Natural killer cell (primary cell): Measurements from ENCODE around the gene NDUFB8. TPM values are rescaled to one million over a fixed set of nuclear protein-coding genes. Genes with fewer than 3 reads are reported as not detected.

Experiments used
- ATAC-seq, 3 donors: fragments of 150-1000 bp in 2 of 3; fragments of 200-7000 bp in 1 of 3; cut with Tn5 transposase; 1 replicate in 1 of 3; 2 replicates in 2 of 3; pipeline ENCODE4 v1.10.0; 2021; ENCODE audit warnings: mild to moderate bottlenecking in 2 of 3, moderate library complexity in 2 of 3
- DNase-seq, 2 donors: peaks; one replicate each; pipeline versions ENCODE4 v3.0.0 to v3.0.0-alpha.2; 2013 to 2021; ENCODE audit warnings: mixed read lengths in 1 of 2
- H3K27ac ChIP-seq: one replicate; pipeline ENCODE4 v1.5.1; 2013; ENCODE audit warnings: mild to moderate bottlenecking, low read length
- H3K27me3 ChIP-seq: one replicate; pipeline ENCODE4 v1.6.1; 2013; ENCODE audit warnings: low read length; ENCODE audit not compliant: control insufficient read depth, insufficient read depth
- H3K36me3 ChIP-seq: one replicate; pipeline ENCODE4 v1.6.1; 2013; ENCODE audit warnings: low read length; ENCODE audit not compliant: control insufficient read depth, insufficient read depth
- H3K4me1 ChIP-seq: one replicate; pipeline ENCODE4 v1.6.1; 2013; ENCODE audit warnings: low read length; ENCODE audit not compliant: control insufficient read depth, insufficient read depth
- H3K4me3 ChIP-seq: one replicate; pipeline ENCODE4 v1.5.1; 2013; ENCODE audit warnings: low read length
- H3K9me3 ChIP-seq: one replicate; pipeline ENCODE4 v1.6.1; 2013; ENCODE audit warnings: low read length; ENCODE audit not compliant: control insufficient read depth, insufficient read depth
- H3K27ac Mint-ChIP-seq, 2 donors: one replicate each; pipeline ENCODE4 v1.8.0; 2022; ENCODE audit warnings: mild to moderate bottlenecking in 2 of 2, mixed read lengths in 2 of 2, moderate library complexity in 1 of 2
- H3K27me3 Mint-ChIP-seq, 2 donors: one replicate each; pipeline ENCODE4 v1.8.0; 2022; ENCODE audit warnings: low read depth in 2 of 2, mixed read lengths in 2 of 2
- H3K36me3 Mint-ChIP-seq: one replicate; pipeline ENCODE4 v1.8.0; 2022; ENCODE audit warnings: mixed read lengths
- H3K4me1 Mint-ChIP-seq, 2 donors: one replicate each; pipeline ENCODE4 v1.8.0; 2022; ENCODE audit warnings: mixed read lengths in 2 of 2
- H3K4me3 Mint-ChIP-seq: one replicate; pipeline ENCODE4 v1.8.0; 2022; ENCODE audit warnings: mild to moderate bottlenecking, moderate library complexity, mixed read lengths
- H3K9me3 Mint-ChIP-seq, 2 donors: one replicate each; pipeline ENCODE4 v1.8.0; 2022; ENCODE audit warnings: mixed read lengths in 2 of 2
- CTCF ChIP-seq: fragments of 200-600 bp; IDR thresholded peaks from one replicate; pipeline ENCODE4 v1.8.0; 2022; ENCODE audit warnings: antibody characterized with exemption
- WGBS: methylation state at CpG from one replicate; pipeline ENCODE4 v1.1.7; 2013; ENCODE audit warnings: missing lambda C conversion rate; ENCODE audit not compliant: insufficient coverage; 5-methylcytosine and 5-hydroxymethylcytosine counted together
- intact Hi-C: fragments of 100-400 bp; cut with micrococcal nuclease; formaldehyde crosslinking; loops from one replicate; pipeline ENCODE4 v1.14.2; 2022
- total RNA-seq, 4 donors: library from RNA; stranded (reverse); fragments of 120-200 nt in 1 of 4; gene quantifications; one replicate each; pipeline versions ENCODE4 v1.2.3 to v1.2.4, GENCODE V29; 2013 to 2022

The NDUFB8 gene
- total RNA-seq, 3 donors from 2014 or later (not counting 1 experiment from before 2014, with no cell fraction given) = 113 to 151 (median 137) TPM

GRCh38 chr10:100535338-100535714 lies 5.7 kb upstream of the NDUFB8 start:
- H3K4me3 Mint-ChIP-seq = no peak overlapping the region
- H3K27ac Mint-ChIP-seq = no peak overlapping the region
- no peak for DNase-seq
- no peaks in the 10 kb centered on the region for H3K27me3 ChIP-seq
- no peaks in the 10 kb centered on the region for H3K9me3 Mint-ChIP-seq
- peak overlapping the region; percentile 68 for H3K27ac ChIP-seq
- H3K36me3 ChIP-seq = peaks cover 12% of the 10 kb centered on the region
- H3K4me1 Mint-ChIP-seq = peaks cover 7 to 19% of the 10 kb centered on the region in 2 donors
- peak in 1 of 3 donors; percentile 1 for ATAC-seq
- H3K4me1 ChIP-seq = peaks cover 18% of the 10 kb centered on the region
- no peaks in the 10 kb centered on the region for H3K36me3 Mint-ChIP-seq
- H3K9me3 ChIP-seq = no peaks in the 10 kb centered on the region
- peak overlapping the region; percentile 76 for H3K4me3 ChIP-seq
- 48% methylated on average over 4 of the region's 4 CpGs for WGBS
- H3K27me3 Mint-ChIP-seq = no peaks in the 10 kb centered on the region
- no peak for TF ChIP-seq CTCF
- intact Hi-C loops = loop anchor here (5.0 kb wide), 1 partner anchor 163 kb away; no protein-coding TSS in a partner anchor

GRCh38 chr10:100534726-100535125 lies 5.1 kb upstream of the NDUFB8 start:
- no peak for TF ChIP-seq CTCF
- Mint-ChIP-seq H3K4me1 (peaks cover 13 to 25% of the 10 kb centered on the region in 2 donors), H3K4me3 (peak overlapping the region; percentile 40), H3K9me3 (no peaks in the 10 kb centered on the region), H3K36me3 (no peaks in the 10 kb centered on the region), H3K27ac (no peak overlapping the region), H3K27me3 (no peaks in the 10 kb centered on the region)
- ATAC-seq (no peak), DNase-seq (no peak)
- no peak overlapping the region for H3K4me3 ChIP-seq
- WGBS = 92% methylated on average over 2 of the region's 2 CpGs
- H3K4me1 ChIP-seq = peaks cover 24% of the 10 kb centered on the region
- intact Hi-C loops = loop anchor here (5.0 kb wide), 1 partner anchor 162 kb away; no protein-coding TSS in a partner anchor
- H3K36me3 ChIP-seq = peaks cover 11% of the 10 kb centered on the region
- no peaks in the 10 kb centered on the region for H3K27me3 ChIP-seq
- no peak overlapping the region for H3K27ac ChIP-seq
- H3K9me3 ChIP-seq = no peaks in the 10 kb centered on the region

- intact Hi-C loops = no loop called here
- Mint-ChIP-seq H3K4me3 (peak overlapping the region; percentile 65), H3K27me3 (no peaks in the 10 kb centered on the region), H3K9me3 (no peaks in the 10 kb centered on the region), H3K27ac (peak overlapping the region; percentile 65 to 76), H3K4me1 (peaks cover 27 to 28% of the 10 kb centered on the region in 2 donors), H3K36me3 (no peaks in the 10 kb centered on the region)
- DNase-seq (no peak), ATAC-seq (no peak)
- no peak for TF ChIP-seq CTCF
- H3K9me3 ChIP-seq = no peaks in the 10 kb centered on the region
- H3K27ac ChIP-seq = no peak overlapping the region
- H3K4me1 ChIP-seq = peaks cover 33% of the 10 kb centered on the region
- no peak overlapping the region for H3K4me3 ChIP-seq
- peaks cover 2% of the 10 kb centered on the region for H3K36me3 ChIP-seq
- H3K27me3 ChIP-seq = no peaks in the 10 kb centered on the region
Measured at GRCh38 chr10:100531761-100532160, 2.1 kb upstream of the NDUFB8 start.

- Histone ChIP-seq H3K9me3 (no peaks in the 10 kb centered on the region), H3K27me3 (no peaks in the 10 kb centered on the region), H3K36me3 (peaks cover 23% of the 10 kb centered on the region), H3K27ac (peak overlapping the region; percentile 74), H3K4me1 (peaks cover 22% of the 10 kb centered on the region), H3K4me3 (peak overlapping the region; percentile 80)
- Mint-ChIP-seq H3K4me1 (peaks cover 27 to 38% of the 10 kb centered on the region in 2 donors), H3K9me3 (no peaks in the 10 kb centered on the region), H3K36me3 (peaks cover 9% of the 10 kb centered on the region), H3K27ac (peak overlapping the region; percentile 92 to 99), H3K4me3 (peak overlapping the region; percentile 100), H3K27me3 (no peaks in the 10 kb centered on the region)
- WGBS = 0% methylated on average over 18 of the region's 18 CpGs
- peak in 1 of 3 donors; percentile 14 for ATAC-seq
- no peak for TF ChIP-seq CTCF
- no peak for DNase-seq
- intact Hi-C loops = no loop called here
Measured at GRCh38 chr10:100528921-100529474, 673 bp downstream of the NDUFB8 start.
